CD4-positive, alpha-beta T cell treated with Interleukin-21 for 1 hour (primary cell): ENCODE results near the gene CAMK1D.
"Not testable (repeated sequence)": the region's sequence is repeated elsewhere in the genome, so short reads cannot be mapped to it uniquely, and the experiment has no call there.

Experiments used
- DNase-seq: peaks from one replicate; pipeline ENCODE4 v3.0.0-alpha.2; 2020

Gene CAMK1D

GRCh38 chr10:12341526-12341925 lies 7.8 kb upstream of the CAMK1D start:
- no peak for DNase-seq

GRCh38 chr10:12344375-12345110 lies 4.8 kb upstream of the CAMK1D start:
- no peak for DNase-seq

- no peak for DNase-seq
These were observed 2.6 kb upstream of the CAMK1D start for GRCh38 chr10:12346707-12347106.

- DNase-seq: no peak
These were observed 965 bp upstream of the CAMK1D start for GRCh38 chr10:12348294-12348869.

GRCh38 chr10:12349629-12350166 lies 351 bp downstream of the CAMK1D start:
- DNase-seq: no peak

GRCh38 chr10:12350167-12350872 lies 973 bp downstream of the CAMK1D start:
- peak; percentile 66 for DNase-seq

- no peak for DNase-seq
These were observed 1.6 kb downstream of the CAMK1D start for GRCh38 chr10:12350925-12351324.

- no peak for DNase-seq
These were observed 2.1 kb downstream of the CAMK1D start for GRCh38 chr10:12351447-12351846.

- no peak for DNase-seq
These were observed 2.5 kb downstream of the CAMK1D start for GRCh38 chr10:12351889-12352288.

- no peak for DNase-seq
These were observed 4.3 kb downstream of the CAMK1D start for GRCh38 chr10:12353399-12354242.

GRCh38 chr10:12354696-12355095 lies 5.3 kb downstream of the CAMK1D start:
- DNase-seq: not testable (repeated sequence)

- DNase-seq: no peak
These were observed 6.0 kb downstream of the CAMK1D start for GRCh38 chr10:12355384-12355783.

- DNase-seq: no peak
These were observed 8.3 kb downstream of the CAMK1D start for GRCh38 chr10:12357525-12358151.

GRCh38 chr10:12358863-12359564 lies 9.7 kb downstream of the CAMK1D start:
- peak; percentile 16 for DNase-seq

- DNase-seq: no peak
These were observed 11.1 kb downstream of the CAMK1D start for GRCh38 chr10:12360461-12360860.

- not testable (repeated sequence) for DNase-seq
These were observed 11.8 kb downstream of the CAMK1D start for GRCh38 chr10:12361115-12361514.

- DNase-seq: no peak
These were observed 15.2 kb downstream of the CAMK1D start for GRCh38 chr10:12364559-12364958.

- DNase-seq: no peak
These were observed 17.9 kb downstream of the CAMK1D start for GRCh38 chr10:12367272-12367671.

GRCh38 chr10:12369982-12370381 lies 20.6 kb downstream of the CAMK1D start:
- no peak for DNase-seq

GRCh38 chr10:12372846-12373245 lies 23.5 kb downstream of the CAMK1D start:
- no peak for DNase-seq

- no peak for DNase-seq
These were observed 25.7 kb downstream of the CAMK1D start for GRCh38 chr10:12375076-12375504.

- DNase-seq: no peak
These were observed 26.9 kb downstream of the CAMK1D start for GRCh38 chr10:12376211-12376610.
